NT2/D1 (cell line): ENCODE measurements around the gene JAK3.

Source experiments
- SUZ12 ChIP-seq: IDR thresholded peaks from 2 replicates; pipeline ENCODE4 v1.6.1; 2011; ENCODE audit not compliant: insufficient read length, insufficient read depth; ENCODE audit errors: extremely low read depth
- YY1 ChIP-seq: IDR thresholded peaks from 2 replicates; pipeline ENCODE4 v1.6.1; 2011; ENCODE audit not compliant: insufficient read length, insufficient read depth
- ZNF274 ChIP-seq: IDR thresholded peaks from 2 replicates; pipeline ENCODE4 v1.6.1; 2011; ENCODE audit warnings: mild to moderate bottlenecking, low read depth, low read length

DNA sequence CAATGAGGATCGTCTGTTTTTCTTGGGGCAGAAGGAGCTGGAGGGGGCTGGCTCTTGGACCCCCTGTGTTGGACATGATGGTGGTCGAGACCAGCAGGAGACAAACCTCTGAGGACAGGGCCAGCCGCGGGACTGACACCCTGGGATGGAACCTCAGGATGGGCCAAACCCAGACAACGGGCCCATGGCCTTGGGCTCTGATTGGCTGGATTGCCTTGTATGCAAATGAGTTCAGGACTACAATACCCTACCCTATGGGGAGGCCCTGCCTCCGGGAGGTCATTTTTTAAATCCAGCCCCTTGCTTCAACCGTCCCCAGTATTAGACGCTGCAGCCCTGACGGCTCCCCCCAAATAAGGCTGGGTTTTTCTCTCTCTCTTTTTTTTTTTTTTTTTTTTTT lies 46.0 kb upstream of the JAK3 start:
- TF ChIP-seq SUZ12 (no peak), ZNF274 (no peak), YY1 (no peak)
